K562 (cell line): ENCODE results near the gene SHANK1. TPM values are rescaled to one million over a fixed set of nuclear protein-coding genes. Genes with fewer than 3 reads are reported as not detected.

ENCODE experiments used
- ATF1 ChIP-seq, 2 experiments: fragments of 450-650 bp in 1 of 2; IDR thresholded peaks; 2 replicates each; pipeline ENCODE4 v1.6.1; 2016; ENCODE audit warnings: missing compliant biosample characterization in 1 of 2, missing genetic modification characterization in 1 of 2
- BRD9 ChIP-seq: fragments of 450-650 bp; IDR thresholded peaks from 2 replicates; pipeline ENCODE4 v1.6.1; 2018; ENCODE audit warnings: low read depth; ENCODE audit not compliant: partially characterized antibody
- DPF2 ChIP-seq: fragments of 450-650 bp; IDR thresholded peaks from 2 replicates; pipeline ENCODE4 v1.6.1; 2016
- HNRNPUL1 ChIP-seq: fragments of 200-400 bp; formaldehyde crosslinking; IDR thresholded peaks from 2 replicates; pipeline ENCODE4 v1.6.1; 2017; ENCODE audit warnings: low read length
- MCM3 ChIP-seq: fragments of 450-650 bp; IDR thresholded peaks from 2 replicates; pipeline ENCODE4 v1.6.1; 2016
- NRF1 ChIP-seq, 2 experiments: fragments of 450-650 bp; IDR thresholded peaks in 1 of 2; conservative IDR thresholded peaks in 1 of 2; 2 replicates each; pipeline ENCODE4 v1.6.1; 2014; ENCODE audit warnings: mild to moderate bottlenecking in 2 of 2
- POLR2AphosphoS2 ChIP-seq: IDR thresholded peaks from 2 replicates; pipeline ENCODE4 v1.6.1; 2012; ENCODE audit warnings: low read length, improper control_type of control experiment
- RBFOX2 ChIP-seq: fragments of 200-400 bp; formaldehyde crosslinking; IDR thresholded peaks from 2 replicates; pipeline ENCODE4 v1.6.1; 2017; ENCODE audit warnings: low read depth, mild to moderate bottlenecking, low read length, moderate library complexity
- ZKSCAN8 ChIP-seq: fragments of 200-800 bp; sonication (Bioruptor generic); IDR thresholded peaks from 2 replicates; pipeline ENCODE4 v1.6.1; 2016; ENCODE audit warnings: missing genetic modification characterization, missing compliant biosample characterization
- ZNF143 ChIP-seq: sonication (generic); formaldehyde crosslinking; IDR thresholded peaks from 2 replicates; pipeline ENCODE4 v1.9.0; 2022; ENCODE audit warnings: mild to moderate bottlenecking, missing genetic modification reagents
- ZNF318 ChIP-seq, 2 experiments: fragments of 450-650 bp; IDR thresholded peaks; 2 replicates each; pipeline ENCODE4 v1.6.1; 2016; ENCODE audit warnings: mild to moderate bottlenecking in 2 of 2, borderline replicate concordance in 1 of 2, low read depth in 1 of 2, moderate library complexity in 1 of 2
- polyA plus RNA-seq, 8 experiments: library from polyadenylated mRNA; depleted of rRNA in 4 of 8; stranded (reverse) in 5 of 8; unstranded in 3 of 8; fragments of >200 nt; fragmentation: Nextera tagmentation in 2 of 8; fragmentation: Illumina TruSeq in 1 of 8; extraction: Ambion mirVana in 2 of 8; extraction: Trizol in 1 of 8; gene quantifications; 2 replicates each; pipeline versions ENCODE4 v1.2.1 to v1.2.3, GENCODE V29; 2011 to 2014; ENCODE audit warnings: inconsistent platforms in 1 of 8, missing spikeins in 1 of 8
- total RNA-seq, 7 experiments: library from RNA; depleted of rRNA in 6 of 7; stranded (reverse); fragments of >200 nt in 6 of 7; fragmentation: Illumina TruSeq in 2 of 7; extraction: Trizol in 2 of 7; gene quantifications; 2 replicates each; pipeline versions ENCODE4 v1.2.1 to v1.2.3, GENCODE V29; 2011 to 2021; ENCODE audit warnings: low replicate concordance in 1 of 7
- TF ChIP-seq, protein P1 (sequence below), 3 experiments: fragments of 200-800 bp in 1 of 3; fragments of 250-450 bp in 1 of 3; fragments of 450-650 bp in 1 of 3; sonication (Bioruptor Pico) in 1 of 3; sonication (Bioruptor generic) in 1 of 3; formaldehyde crosslinking in 1 of 3; IDR thresholded peaks; 2 replicates each; pipeline versions ENCODE4 v1.6.1 to v1.8.0; 2016 to 2022; ENCODE audit warnings: mild to moderate bottlenecking in 2 of 3, missing genetic modification characterization in 2 of 3, missing compliant biosample characterization in 1 of 3, moderate library complexity in 1 of 3
- TF ChIP-seq, protein P2 (sequence below): fragments of 450-650 bp; IDR thresholded peaks from 2 replicates; pipeline ENCODE4 v1.6.1; 2016; ENCODE audit warnings: missing biosample characterization, missing genetic modification characterization

The SHANK1 gene
- total and polyA plus RNA-seq, 9 of the 15 experiments (the other 6 are each of a cell fraction or from before 2014, with no cell fraction given): 0.33 to 1.3 (median 0.55) TPM; not detected in 2

DNA sequence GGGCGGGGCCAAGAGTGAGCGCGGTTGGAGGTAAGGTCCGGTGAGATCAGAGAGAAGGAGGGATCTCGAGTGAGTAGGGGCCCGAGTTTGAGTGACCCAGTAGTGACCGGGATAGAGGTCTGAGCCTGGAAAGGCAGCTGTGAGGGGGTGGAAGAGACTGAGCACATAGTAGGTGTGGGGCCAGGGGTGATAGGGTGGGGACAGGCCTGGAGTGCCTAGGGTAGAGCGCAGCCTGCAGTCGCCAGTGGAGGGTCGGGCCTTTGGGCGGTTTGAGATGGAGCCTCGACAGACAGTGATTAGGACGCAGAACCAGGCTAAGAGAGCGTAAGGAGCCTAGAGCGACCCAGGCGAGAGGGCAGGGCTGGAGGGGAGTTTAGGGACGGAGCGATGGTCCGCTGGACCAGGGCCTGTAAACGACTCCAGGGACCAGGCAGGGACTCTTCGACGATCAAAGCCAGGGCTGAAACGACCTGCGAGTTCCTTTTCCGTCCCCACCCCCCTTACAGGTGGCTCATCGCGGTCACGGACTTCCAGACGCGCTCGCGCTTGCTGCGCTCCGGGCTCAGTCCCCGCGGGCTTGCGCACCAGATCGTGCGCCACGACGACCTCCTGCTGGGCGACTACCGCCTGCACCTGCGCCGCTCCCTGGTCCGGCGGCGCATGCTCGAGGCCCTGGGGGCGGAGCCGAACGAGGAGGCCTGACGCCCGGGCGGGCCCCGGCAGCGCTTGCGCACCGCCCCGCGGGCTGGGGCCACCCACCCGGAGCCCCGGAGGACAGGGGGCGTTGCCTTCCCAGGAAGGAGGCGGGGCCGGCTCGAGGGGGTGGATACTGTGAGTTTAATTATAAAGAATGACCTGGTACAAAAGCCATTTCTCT is 60.9 kb downstream of the SHANK1 start (continued):
- TF ChIP-seq, protein P1, sequence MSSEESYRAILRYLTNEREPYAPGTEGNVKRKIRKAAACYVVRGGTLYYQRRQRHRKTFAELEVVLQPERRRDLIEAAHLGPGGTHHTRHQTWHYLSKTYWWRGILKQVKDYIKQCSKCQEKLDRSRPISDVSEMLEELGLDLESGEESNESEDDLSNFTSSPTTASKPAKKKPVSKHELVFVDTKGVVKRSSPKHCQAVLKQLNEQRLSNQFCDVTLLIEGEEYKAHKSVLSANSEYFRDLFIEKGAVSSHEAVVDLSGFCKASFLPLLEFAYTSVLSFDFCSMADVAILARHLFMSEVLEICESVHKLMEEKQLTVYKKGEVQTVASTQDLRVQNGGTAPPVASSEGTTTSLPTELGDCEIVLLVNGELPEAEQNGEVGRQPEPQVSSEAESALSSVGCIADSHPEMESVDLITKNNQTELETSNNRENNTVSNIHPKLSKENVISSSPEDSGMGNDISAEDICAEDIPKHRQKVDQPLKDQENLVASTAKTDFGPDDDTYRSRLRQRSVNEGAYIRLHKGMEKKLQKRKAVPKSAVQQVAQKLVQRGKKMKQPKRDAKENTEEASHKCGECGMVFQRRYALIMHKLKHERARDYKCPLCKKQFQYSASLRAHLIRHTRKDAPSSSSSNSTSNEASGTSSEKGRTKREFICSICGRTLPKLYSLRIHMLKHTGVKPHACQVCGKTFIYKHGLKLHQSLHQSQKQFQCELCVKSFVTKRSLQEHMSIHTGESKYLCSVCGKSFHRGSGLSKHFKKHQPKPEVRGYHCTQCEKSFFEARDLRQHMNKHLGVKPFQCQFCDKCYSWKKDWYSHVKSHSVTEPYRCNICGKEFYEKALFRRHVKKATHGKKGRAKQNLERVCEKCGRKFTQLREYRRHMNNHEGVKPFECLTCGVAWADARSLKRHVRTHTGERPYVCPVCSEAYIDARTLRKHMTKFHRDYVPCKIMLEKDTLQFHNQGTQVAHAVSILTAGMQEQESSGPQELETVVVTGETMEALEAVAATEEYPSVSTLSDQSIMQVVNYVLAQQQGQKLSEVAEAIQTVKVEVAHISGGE (CRISPR knock-in tag; IDR thresholded peaks at IDR 0.05): 0 out of 6 replicates have a peak, but pooled peaks of 1 of the 3 experiments have one; percentile 27
- peak; percentile 99 for TF ChIP-seq NRF1 (conservative IDR thresholded peaks at IDR 0.05 in 1 of 2, IDR thresholded peaks at IDR 0.05 in 1 of 2)
- peak; percentile 39; the same call in 1 of the 2 replicates for TF ChIP-seq ZNF143 (CRISPR knock-in tag)
- peak; percentile 96 for TF ChIP-seq RBFOX2
- TF ChIP-seq DPF2: peak; percentile 72
- TF ChIP-seq ZNF318 (IDR thresholded peaks at IDR 0.05; ENCODE audit: borderline replicate concordance in 1 of 2, low read depth in 1 of 2): no peak
- no peak for TF ChIP-seq HNRNPUL1
- peak; percentile 43; the same call in 1 of the 2 replicates for TF ChIP-seq ATF1 (CRISPR knock-in tag; IDR thresholded peaks at IDR 0.05)
- peak; percentile 64; the same call in 1 of the 2 replicates for TF ChIP-seq ATF1 (tag; IDR thresholded peaks at IDR 0.05)
- TF ChIP-seq ZKSCAN8 (CRISPR knock-in tag): no peak
- TF ChIP-seq MCM3: no peak
- TF ChIP-seq, protein P2, sequence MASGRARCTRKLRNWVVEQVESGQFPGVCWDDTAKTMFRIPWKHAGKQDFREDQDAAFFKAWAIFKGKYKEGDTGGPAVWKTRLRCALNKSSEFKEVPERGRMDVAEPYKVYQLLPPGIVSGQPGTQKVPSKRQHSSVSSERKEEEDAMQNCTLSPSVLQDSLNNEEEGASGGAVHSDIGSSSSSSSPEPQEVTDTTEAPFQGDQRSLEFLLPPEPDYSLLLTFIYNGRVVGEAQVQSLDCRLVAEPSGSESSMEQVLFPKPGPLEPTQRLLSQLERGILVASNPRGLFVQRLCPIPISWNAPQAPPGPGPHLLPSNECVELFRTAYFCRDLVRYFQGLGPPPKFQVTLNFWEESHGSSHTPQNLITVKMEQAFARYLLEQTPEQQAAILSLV: no peak
- peak; percentile 93 for TF ChIP-seq BRD9
- peak; percentile 80; the same call in 1 of the 2 replicates for TF ChIP-seq POLR2AphosphoS2
